ENCODE results near the gene SYPL2.
A peak's percentile ranks its signal among the peaks of the same experiment; 100 is the strongest.

The SYPL2 gene

GRCh38 chr1:109447524-109447923 is 18.8 kb upstream of the SYPL2 start:
- no peak overlapping the region for H3K4me3 ChIP-seq (ENCODE audit: low read length)
- DNase-seq (ENCODE audit: low read depth), result no peak
- no peak for TF ChIP-seq CTCF (conservative IDR thresholded peaks at IDR 0.05; ENCODE audit: low read length)

- no peak overlapping the region for H3K4me3 ChIP-seq (ENCODE audit: low read length)
- no peak for DNase-seq (ENCODE audit: low read depth)
- no peak for TF ChIP-seq CTCF (conservative IDR thresholded peaks at IDR 0.05; ENCODE audit: low read length)
Observed at GRCh38 chr1:109454497-109455133, 11.7 kb upstream of the SYPL2 start.

GRCh38 chr1:109457819-109458218 is 8.5 kb upstream of the SYPL2 start:
- no peak overlapping the region for H3K4me3 ChIP-seq (ENCODE audit: low read length)
- TF ChIP-seq CTCF (conservative IDR thresholded peaks at IDR 0.05; ENCODE audit: low read length), result no peak
- no peak for DNase-seq (ENCODE audit: low read depth)

- DNase-seq (ENCODE audit: low read depth), result no peak
- H3K4me3 ChIP-seq (ENCODE audit: low read length), result peak overlapping the region; percentile 55
- TF ChIP-seq CTCF (conservative IDR thresholded peaks at IDR 0.05; ENCODE audit: low read length), result no peak
Observed at GRCh38 chr1:109466125-109466451, 258 bp upstream of the SYPL2 start.

- no peak for DNase-seq (ENCODE audit: low read depth)
- peak overlapping the region; percentile 22 for H3K4me3 ChIP-seq (ENCODE audit: low read length)
- TF ChIP-seq CTCF (conservative IDR thresholded peaks at IDR 0.05; ENCODE audit: low read length), result no peak
Observed at GRCh38 chr1:109467301-109467777, 993 bp downstream of the SYPL2 start.

- TF ChIP-seq CTCF (conservative IDR thresholded peaks at IDR 0.05; ENCODE audit: low read length), result no peak
- DNase-seq (ENCODE audit: low read depth), result no peak
- H3K4me3 ChIP-seq (ENCODE audit: low read length), result no peak overlapping the region
Observed at GRCh38 chr1:109468061-109468460, 1.7 kb downstream of the SYPL2 start.

- no peak overlapping the region for H3K4me3 ChIP-seq (ENCODE audit: low read length)
Observed at GRCh38 chr1:109468903-109469302, 2.6 kb downstream of the SYPL2 start.

More at GRCh38 chr1:109468903-109469302, 2.6 kb downstream of the SYPL2 start:
- no peak for DNase-seq (ENCODE audit: low read depth)
- TF ChIP-seq CTCF (conservative IDR thresholded peaks at IDR 0.05; ENCODE audit: low read length), result no peak

Data from AG10803 (cell line).